GM10847 (cell line): ENCODE results near the gene NUTF2.

Experiments
- POLR2A ChIP-seq: IDR thresholded peaks from 2 replicates; pipeline ENCODE4 v1.6.1; 2011; ENCODE audit not compliant: insufficient read length; ENCODE audit errors: extremely low read depth

NUTF2 gene

GRCh38 chr16:67846320-67847063 is at the start of gene NUTF2:
NUTF2 (plus strand) TSS chr16:67846933; CDS start chr16:67865131, 18,198 bp downstream.
- TF ChIP-seq POLR2A: peak; percentile 64

GRCh38 chr16:67800338-67800926 is 46.3 kb upstream of the NUTF2 start:
- no peak for TF ChIP-seq POLR2A

DNA sequence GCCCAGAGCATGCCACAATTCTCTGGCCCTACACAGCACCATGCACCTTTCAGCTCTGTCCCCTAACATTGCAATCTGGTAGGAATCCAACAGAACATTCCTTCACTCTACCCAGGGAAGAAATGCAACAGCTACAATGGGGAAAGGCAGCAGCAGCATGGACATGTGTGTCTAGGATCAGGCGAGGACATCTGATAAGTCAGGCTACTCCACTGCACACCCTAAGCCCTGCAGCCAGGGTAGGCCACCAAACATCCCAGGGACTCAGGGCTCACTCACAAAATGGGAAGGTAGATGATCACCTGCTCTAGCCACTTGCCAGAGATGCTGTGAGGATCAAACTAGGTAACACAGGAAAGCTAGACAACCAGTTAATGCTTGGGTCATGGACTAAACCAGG is 45.5 kb upstream of the NUTF2 start:
- no peak for TF ChIP-seq POLR2A

- no peak for TF ChIP-seq POLR2A
These were observed 44.9 kb upstream of the NUTF2 start for GRCh38 chr16:67801883-67802282.

DNA sequence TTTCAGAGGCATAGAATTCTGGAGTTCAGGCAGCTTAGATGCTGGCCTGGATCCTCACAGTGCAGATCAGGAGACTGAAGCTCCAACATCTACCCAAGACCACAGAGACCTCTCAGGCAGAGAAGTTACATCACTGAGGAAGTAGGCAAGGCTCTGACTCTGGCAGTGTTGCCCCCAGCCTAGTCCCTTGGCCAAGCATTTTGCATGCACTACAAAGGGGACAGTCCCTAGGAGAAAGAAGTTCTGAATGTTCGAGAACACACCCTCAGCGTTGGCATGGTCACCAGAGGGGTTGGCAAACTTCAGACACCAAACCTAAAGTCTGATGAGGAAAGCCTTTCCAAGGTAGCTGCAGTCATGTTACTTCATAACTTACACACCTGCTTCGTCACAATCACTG is 42.8 kb upstream of the NUTF2 start:
- TF ChIP-seq POLR2A: no peak

GRCh38 chr16:67804853-67805542 is 41.7 kb upstream of the NUTF2 start:
- TF ChIP-seq POLR2A: no peak

DNA sequence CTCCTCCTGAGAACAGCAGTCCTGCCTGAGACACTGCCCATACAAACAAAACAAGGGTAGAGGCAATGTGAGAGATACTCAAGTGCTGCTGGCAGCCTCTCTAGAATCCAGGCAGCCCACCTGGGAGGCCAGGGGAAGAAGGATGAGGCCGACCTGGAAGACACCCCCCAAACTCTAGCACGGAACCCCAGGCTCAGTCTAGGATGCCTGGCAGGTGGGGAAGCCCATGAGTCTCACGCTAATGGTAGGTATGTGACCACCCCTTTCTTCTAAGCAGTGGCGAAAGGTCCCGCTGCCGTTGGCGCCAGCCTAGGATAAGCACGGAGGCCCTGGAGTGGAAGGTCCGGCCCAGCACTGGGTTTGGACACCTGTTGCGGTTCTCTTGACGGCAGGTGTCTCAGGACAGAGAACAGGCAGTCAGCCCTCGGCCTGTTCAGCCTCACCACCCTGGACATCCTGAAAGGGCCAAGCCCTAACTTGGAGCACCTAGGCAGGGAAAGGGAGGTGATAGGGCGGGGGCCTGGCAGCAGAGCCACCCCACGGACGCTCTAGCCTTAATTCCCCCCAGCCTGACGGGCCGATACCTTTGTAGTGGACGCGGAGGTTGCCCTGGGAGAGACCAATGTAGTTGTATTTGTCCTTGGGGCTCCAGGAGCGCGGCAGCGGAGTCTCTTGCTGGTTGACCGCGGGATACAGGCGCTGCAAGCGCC is 40.9 kb upstream of the NUTF2 start:
- no peak for TF ChIP-seq POLR2A

DNA sequence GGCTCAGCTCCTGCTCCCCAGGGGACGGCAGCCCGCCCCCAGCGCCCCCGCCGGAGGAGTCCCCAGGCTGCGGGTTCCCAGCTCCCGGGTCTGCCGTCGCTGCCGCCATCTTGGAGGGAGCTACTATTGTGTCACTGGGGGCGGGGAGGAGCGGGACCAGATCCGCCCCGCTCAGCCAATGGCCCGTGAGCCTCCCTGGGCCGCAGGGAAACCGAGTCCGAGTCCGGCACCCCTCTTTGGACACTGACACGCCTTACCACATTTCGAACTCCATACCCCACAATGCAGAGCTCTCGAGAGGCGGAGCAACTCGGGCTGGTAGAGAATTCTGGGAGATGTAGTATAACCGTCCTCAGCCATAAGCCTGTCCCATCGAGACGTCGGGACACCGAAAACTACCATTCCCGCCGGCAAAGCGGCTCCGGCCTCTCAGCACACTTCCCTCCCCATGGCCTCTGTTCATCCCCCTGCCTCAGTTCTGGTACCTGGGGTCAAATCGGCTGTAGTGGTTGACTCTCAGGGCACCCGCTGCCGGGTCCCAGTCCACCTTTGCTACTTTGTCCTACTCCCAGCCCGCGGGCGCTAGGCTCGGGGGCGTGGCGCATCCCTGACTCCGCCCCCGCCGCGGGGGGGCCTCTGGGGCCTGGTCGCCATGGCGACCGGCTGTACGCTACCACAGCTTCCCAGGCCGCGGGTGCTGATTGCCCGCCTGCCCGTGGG is 40.1 kb upstream of the NUTF2 start, which contains the start of the genes RANBP10 and TSNAXIP1:
TSS of gene RANBP10 (minus strand) at position 133 of the 720 bp plus-strand sequence. CDS start at position 109, 24 bp downstream.
TSS of gene TSNAXIP1 (plus strand) at position 462 of the 720 bp plus-strand sequence. CDS start 261 bp downstream, outside the sequence.
- peak; percentile 80 for TF ChIP-seq POLR2A

- TF ChIP-seq POLR2A: no peak
These were observed 39.5 kb upstream of the NUTF2 start for GRCh38 chr16:67807148-67807682.

DNA sequence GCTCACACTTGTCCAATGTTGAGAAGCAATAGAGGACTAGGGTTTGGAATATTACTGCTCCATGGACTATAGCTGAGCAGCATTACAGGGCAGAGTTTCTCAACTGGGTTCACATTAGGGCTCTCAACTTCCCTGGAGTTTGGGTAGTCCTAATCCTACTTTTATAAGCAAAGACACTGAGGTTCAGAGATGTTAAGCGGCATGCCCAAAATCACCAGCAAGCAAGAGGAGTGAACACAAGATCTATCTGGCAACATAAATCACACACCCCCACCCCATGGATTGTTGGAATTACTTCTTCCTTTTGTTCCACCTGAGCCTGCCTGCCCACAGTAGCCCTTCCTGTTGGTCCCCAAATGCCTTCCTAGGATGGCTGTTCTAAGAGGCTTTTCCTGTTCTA is 34.8 kb upstream of the NUTF2 start:
- no peak for TF ChIP-seq POLR2A

DNA sequence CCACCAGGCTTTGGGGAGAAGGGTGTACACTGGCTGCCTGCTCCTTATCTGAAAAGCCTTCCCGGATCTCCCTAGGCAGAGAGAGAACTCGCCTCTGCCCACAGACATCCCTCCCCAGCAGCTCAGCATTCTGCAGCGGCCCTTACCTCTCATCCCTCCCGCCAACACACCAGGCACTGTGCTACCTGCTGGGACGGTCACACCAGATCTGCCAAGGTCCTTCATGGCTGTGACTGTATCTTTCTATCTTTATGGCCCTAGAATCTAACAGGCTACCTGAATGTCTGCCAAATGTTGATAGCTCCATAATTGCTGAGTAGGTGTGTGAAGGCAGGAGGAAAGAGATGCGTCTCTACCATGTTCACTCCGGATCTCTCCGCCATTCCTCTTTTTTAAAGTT is 32.2 kb upstream of the NUTF2 start:
- TF ChIP-seq POLR2A: no peak

DNA sequence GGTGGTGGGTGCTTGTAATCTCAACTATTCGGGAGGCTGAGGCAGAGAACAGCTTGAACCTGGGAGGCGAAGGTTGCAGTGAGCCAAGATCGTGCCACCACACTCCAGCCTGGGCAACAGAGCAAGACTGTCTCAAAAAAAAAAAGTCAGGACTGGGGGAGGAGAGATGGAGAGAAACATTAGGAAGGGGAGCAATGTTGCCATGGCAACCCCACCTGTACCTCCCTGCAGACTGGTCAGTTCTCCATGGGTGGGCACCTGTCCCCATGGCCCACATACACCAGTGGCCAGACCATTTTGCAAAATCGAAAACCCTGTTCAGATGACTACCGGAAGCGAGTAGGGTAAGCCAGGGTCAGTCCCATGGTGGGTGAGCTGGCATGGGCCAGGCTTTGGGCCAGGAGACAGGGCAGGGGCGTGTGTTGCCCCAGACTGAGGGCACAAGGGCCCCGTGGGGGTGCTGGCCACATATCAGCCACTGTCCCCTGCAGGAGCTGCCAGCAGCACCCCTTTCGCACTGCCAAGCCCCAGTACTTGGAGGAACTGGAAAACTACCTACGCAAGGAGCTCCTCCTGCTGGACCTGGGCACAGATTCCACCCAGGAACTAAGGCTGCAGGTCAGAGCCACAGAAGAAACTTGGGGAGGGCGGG is 26.0 kb upstream of the NUTF2 start:
- TF ChIP-seq POLR2A: no peak

GRCh38 chr16:67822511-67822910 is 24.2 kb upstream of the NUTF2 start:
- TF ChIP-seq POLR2A: no peak

DNA sequence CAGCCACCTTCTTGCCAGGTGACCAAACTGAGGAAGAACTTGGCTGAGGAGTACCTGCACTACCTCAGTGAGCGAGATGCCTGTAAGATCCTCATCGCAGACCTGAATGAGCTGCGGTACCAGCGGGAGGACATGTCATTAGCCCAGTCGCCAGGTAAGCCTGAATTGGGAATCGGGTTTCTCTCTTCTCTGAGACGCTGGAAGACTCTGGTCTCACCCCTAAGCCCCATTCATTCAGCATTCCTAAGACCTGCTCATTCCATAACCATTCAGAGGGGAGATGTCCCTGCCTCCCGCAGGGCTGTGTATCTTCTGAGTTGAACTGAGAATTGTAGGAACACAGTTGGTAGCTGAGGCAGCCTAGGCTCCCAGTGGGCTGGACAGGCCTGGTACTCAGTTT is 21.6 kb upstream of the NUTF2 start:
- TF ChIP-seq POLR2A: no peak

- TF ChIP-seq POLR2A: no peak
These were observed 20.8 kb upstream of the NUTF2 start for GRCh38 chr16:67825906-67826305.
